ENCODE results near the gene CDH4. TPM values are rescaled to one million over a fixed set of nuclear protein-coding genes. Genes with fewer than 3 reads are reported as not detected.
A peak's percentile ranks its signal among the peaks of the same experiment; 100 is the strongest.

CDH4 gene
- total RNA-seq, 6 experiments from 2014 or later: 5.8 to 12.8 (median 10.9) TPM

DNA sequence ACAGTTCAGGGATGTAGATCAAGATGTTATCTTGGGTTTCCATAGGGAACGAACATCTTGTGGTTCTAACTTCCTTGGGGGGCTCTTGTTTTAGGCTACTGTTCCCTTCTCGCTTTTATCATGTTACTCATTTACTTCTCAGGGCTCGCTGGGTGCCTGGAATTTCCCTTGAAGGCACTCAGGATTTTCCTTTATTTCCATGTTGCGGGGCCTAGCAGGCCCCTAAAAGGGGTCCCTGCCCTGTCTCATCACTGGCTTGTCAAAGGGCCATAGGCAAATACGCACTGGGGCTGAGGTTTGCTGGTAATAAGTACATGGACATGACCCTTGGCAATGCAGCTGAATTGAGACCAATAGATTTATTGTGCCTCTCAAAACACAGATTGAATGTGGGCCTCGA is 262.3 kb downstream of the CDH4 start:
- H3K27ac Mint-ChIP-seq: no peak overlapping the region
- H3K4me3 Mint-ChIP-seq: no peak overlapping the region
- peaks cover 7% of the 10 kb centered on the region for H3K36me3 Mint-ChIP-seq (ENCODE audit: low read depth)
- DNase-seq: no peak
- H3K4me1 Mint-ChIP-seq (ENCODE audit: low read depth): peaks cover 13% of the 10 kb centered on the region
- TF ChIP-seq, protein P1, sequence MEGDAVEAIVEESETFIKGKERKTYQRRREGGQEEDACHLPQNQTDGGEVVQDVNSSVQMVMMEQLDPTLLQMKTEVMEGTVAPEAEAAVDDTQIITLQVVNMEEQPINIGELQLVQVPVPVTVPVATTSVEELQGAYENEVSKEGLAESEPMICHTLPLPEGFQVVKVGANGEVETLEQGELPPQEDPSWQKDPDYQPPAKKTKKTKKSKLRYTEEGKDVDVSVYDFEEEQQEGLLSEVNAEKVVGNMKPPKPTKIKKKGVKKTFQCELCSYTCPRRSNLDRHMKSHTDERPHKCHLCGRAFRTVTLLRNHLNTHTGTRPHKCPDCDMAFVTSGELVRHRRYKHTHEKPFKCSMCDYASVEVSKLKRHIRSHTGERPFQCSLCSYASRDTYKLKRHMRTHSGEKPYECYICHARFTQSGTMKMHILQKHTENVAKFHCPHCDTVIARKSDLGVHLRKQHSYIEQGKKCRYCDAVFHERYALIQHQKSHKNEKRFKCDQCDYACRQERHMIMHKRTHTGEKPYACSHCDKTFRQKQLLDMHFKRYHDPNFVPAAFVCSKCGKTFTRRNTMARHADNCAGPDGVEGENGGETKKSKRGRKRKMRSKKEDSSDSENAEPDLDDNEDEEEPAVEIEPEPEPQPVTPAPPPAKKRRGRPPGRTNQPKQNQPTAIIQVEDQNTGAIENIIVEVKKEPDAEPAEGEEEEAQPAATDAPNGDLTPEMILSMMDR (IDR thresholded peaks at IDR 0.05): no peak
- peaks cover 9% of the 10 kb centered on the region; the same call in 1 of the 2 replicates for H3K9me3 Mint-ChIP-seq
- H3K27me3 Mint-ChIP-seq (ENCODE audit: insufficient read depth): peaks cover 7% of the 10 kb centered on the region; the same call in 1 of the 2 replicates

DNA sequence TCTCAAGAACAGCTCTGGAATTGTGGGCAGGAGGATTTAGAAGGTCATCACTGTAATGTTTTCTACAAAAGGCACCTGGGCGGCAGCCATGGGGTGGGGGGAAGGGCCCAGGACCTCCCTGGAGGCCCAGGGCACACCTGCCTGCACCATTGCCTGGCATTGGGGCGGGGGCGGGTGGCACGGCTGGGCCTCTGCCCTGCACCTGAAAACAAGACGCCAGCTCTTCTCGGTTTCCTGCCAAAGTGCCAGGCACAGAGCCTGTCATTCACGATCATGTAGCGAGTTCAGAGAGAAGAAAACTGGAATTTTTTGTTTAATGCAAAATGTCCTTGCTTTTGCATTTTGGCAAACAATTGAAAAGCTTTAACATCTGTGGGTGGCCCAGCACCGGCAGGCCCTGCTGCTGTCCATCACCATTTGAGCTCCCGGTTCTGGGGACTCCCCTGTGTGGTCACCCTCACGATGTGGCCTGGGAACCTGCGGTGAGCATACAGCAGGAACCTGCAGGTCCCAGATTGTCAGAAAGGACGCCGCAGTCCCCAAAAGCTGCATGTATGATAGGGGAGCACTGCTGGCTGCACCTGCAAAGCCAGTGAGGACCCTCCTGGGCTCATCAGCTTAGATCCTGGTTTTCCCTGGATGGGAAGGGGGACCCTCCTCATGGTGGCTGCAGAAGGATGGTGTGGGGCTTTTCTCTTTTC is 262.9 kb downstream of the CDH4 start:
- Mint-ChIP-seq H3K4me3 (no peak overlapping the region), H3K4me1 (ENCODE audit: low read depth) (peaks cover 13% of the 10 kb centered on the region), H3K36me3 (ENCODE audit: low read depth) (peaks cover 7% of the 10 kb centered on the region), H3K27me3 (ENCODE audit: insufficient read depth) (peaks cover 5% of the 10 kb centered on the region; the same call in 1 of the 2 replicates), H3K9me3 (peaks cover 9% of the 10 kb centered on the region; the same call in 1 of the 2 replicates), H3K27ac (no peak overlapping the region)
- TF ChIP-seq, protein P1 (IDR thresholded peaks at IDR 0.05): no peak
- no peak for DNase-seq

DNA sequence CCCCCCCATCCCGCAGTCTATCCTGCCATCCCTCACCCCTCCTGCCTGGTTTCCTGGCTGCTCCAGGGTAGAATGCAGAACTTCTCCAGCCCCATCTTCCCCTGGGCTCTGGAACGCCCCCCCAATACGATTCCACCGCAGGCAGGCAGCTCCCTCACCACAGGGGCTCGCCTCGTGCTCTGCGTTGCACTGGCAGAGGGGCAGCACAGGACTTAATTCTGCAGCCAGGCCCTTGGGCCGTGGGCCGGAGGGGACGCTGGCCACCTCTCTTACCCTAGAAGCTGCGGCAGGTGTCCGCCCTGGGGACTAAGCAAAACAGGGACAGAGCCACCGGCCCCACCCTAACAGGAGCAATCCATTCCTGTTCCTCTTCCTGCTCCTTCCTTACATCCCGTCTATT is 263.9 kb downstream of the CDH4 start:
- DNase-seq: no peak
- Mint-ChIP-seq H3K27me3 (ENCODE audit: insufficient read depth) (peaks cover 5% of the 10 kb centered on the region; the same call in 1 of the 2 replicates), H3K4me1 (ENCODE audit: low read depth) (peaks cover 18% of the 10 kb centered on the region), H3K9me3 (peaks cover 9% of the 10 kb centered on the region; the same call in 1 of the 2 replicates), H3K4me3 (peak overlapping the region; percentile 38; the same call in 1 of the 2 replicates), H3K27ac (no peak overlapping the region), H3K36me3 (ENCODE audit: low read depth) (peaks cover 7% of the 10 kb centered on the region)
- TF ChIP-seq, protein P1 (IDR thresholded peaks at IDR 0.05): no peak

DNA sequence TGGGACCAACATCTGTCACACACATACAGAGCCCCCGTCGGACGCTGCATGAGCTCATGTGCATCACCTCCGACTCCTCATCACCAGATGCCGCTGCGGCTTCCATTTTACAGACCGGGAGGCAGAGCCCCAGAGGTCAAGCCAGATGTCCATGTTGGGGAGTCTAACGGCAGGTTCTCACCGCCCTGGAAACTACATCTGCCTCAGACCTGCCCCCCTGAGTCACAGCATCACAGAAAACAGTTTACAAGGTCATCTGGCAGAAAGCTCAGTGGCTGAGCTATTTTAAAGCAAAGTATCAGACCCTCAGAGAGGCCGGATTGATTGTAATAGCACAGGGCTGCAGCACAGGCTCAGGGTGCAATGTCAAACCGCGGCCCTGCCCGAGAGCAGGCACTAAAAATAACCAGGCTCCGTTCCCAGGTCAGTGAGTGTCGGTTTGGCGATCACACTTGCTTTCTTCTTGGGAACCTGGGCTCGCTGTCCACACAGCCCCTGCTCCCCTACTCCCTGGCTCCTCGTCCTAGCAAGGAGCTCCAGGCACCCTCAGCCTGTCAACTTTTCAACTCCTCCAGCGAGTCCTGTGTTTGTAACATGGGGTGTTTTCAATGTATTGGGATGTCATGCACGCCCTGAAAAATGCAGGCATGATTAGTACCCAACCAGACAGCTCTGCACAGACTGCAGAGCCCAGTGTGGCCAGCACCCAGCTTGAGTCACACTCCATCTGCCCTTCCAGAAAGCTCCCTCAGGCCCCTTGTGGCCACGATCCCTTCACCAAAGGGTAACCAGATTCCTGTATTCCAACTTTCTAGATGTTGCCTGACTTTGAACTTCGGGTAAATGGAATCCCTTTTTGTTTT is 264.5 kb downstream of the CDH4 start:
- peak; percentile 5 for DNase-seq
- Mint-ChIP-seq H3K9me3 (peaks cover 9% of the 10 kb centered on the region; the same call in 1 of the 2 replicates), H3K27ac (no peak overlapping the region), H3K4me3 (peak overlapping the region; percentile 38; the same call in 1 of the 2 replicates), H3K27me3 (ENCODE audit: insufficient read depth) (peaks cover 7% of the 10 kb centered on the region; the same call in 1 of the 2 replicates), H3K36me3 (ENCODE audit: low read depth) (peaks cover 7% of the 10 kb centered on the region), H3K4me1 (ENCODE audit: low read depth) (peaks cover 24% of the 10 kb centered on the region)
- TF ChIP-seq, protein P1 (IDR thresholded peaks at IDR 0.05): no peak

DNA sequence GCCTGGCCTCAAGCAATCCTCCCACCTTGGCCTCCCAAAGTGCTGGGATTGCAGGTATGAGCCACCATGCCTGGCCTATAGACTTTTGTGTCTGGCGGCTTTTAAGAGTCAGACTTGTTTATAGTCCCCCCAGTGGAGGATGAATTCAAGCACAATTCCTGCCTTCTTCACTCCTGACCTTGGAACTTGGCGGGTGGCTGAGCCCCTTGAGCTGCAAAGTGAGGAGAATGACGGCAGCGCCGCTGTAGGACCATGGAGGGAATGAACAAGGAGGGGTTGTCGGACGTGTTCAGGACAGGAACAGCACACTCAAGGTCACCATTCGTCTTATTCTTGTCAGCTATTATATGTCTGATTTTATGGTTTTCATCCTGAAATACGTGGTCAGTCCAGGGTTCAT is 265.4 kb downstream of the CDH4 start:
- peaks cover 7% of the 10 kb centered on the region; the same call in 1 of the 2 replicates for H3K27me3 Mint-ChIP-seq (ENCODE audit: insufficient read depth)
- H3K27ac Mint-ChIP-seq: no peak overlapping the region
- no peak for DNase-seq
- peaks cover 27% of the 10 kb centered on the region for H3K4me1 Mint-ChIP-seq (ENCODE audit: low read depth)
- H3K4me3 Mint-ChIP-seq: no peak overlapping the region
- H3K36me3 Mint-ChIP-seq (ENCODE audit: low read depth): peaks cover 7% of the 10 kb centered on the region
- TF ChIP-seq, protein P1 (IDR thresholded peaks at IDR 0.05): no peak
- peaks cover 9% of the 10 kb centered on the region; the same call in 1 of the 2 replicates for H3K9me3 Mint-ChIP-seq
